ENCODE data around the gene MMP3.
"Not testable (repeated sequence)": the region's sequence is repeated elsewhere in the genome, so short reads cannot be mapped to it uniquely, and the experiment has no call there.

MMP3 gene

GRCh38 chr11:102879801-102880200, 36.4 kb upstream of the MMP3 start:
- no peaks in the 10 kb centered on the region for H3K27me3 ChIP-seq
- TF ChIP-seq, protein P1, sequence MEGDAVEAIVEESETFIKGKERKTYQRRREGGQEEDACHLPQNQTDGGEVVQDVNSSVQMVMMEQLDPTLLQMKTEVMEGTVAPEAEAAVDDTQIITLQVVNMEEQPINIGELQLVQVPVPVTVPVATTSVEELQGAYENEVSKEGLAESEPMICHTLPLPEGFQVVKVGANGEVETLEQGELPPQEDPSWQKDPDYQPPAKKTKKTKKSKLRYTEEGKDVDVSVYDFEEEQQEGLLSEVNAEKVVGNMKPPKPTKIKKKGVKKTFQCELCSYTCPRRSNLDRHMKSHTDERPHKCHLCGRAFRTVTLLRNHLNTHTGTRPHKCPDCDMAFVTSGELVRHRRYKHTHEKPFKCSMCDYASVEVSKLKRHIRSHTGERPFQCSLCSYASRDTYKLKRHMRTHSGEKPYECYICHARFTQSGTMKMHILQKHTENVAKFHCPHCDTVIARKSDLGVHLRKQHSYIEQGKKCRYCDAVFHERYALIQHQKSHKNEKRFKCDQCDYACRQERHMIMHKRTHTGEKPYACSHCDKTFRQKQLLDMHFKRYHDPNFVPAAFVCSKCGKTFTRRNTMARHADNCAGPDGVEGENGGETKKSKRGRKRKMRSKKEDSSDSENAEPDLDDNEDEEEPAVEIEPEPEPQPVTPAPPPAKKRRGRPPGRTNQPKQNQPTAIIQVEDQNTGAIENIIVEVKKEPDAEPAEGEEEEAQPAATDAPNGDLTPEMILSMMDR (IDR thresholded peaks at IDR 0.05): no peak
- no peak overlapping the region for H3K4me3 ChIP-seq (ENCODE audit: low read depth in 1 of 2, low read length in 1 of 2)
- no peak overlapping the region for H3K27ac ChIP-seq
- H3K4me1 ChIP-seq (ENCODE audit: control insufficient read depth in 1 of 2, insufficient read depth in 1 of 2, low read depth in 1 of 2, low read length in 1 of 2): no peaks in the 10 kb centered on the region
- H3K9me3 ChIP-seq: no peaks in the 10 kb centered on the region
- no peaks in the 10 kb centered on the region for H3K36me3 ChIP-seq

DNA sequence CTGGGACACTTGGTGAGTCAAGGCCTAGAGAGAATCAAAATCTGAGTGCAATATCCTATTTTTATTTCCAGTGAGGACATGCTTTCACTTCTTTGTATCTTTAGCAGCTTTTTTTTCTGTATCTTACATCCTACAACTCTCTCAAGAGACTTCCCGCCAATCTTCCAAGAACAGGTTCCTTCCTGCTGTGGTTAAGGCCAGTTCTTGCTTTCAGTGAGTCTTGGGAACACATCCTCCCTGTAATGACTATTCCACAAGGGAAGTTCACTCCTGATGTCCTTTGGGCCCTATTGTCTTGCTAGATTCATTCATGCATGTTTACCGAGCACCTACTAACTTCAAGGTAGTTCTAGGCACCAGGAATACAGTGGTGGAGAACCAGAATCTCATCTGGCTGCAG, 35.2 kb upstream of the MMP3 start:
- no peaks in the 10 kb centered on the region for H3K9me3 ChIP-seq
- H3K27me3 ChIP-seq: no peaks in the 10 kb centered on the region
- no peaks in the 10 kb centered on the region for H3K36me3 ChIP-seq
- H3K4me1 ChIP-seq (ENCODE audit: control insufficient read depth in 1 of 2, insufficient read depth in 1 of 2, low read depth in 1 of 2, low read length in 1 of 2): no peaks in the 10 kb centered on the region
- TF ChIP-seq, protein P1 (IDR thresholded peaks at IDR 0.05): no peak
- no peak overlapping the region for H3K27ac ChIP-seq
- H3K4me3 ChIP-seq (ENCODE audit: low read depth in 1 of 2, low read length in 1 of 2): no peak overlapping the region

DNA sequence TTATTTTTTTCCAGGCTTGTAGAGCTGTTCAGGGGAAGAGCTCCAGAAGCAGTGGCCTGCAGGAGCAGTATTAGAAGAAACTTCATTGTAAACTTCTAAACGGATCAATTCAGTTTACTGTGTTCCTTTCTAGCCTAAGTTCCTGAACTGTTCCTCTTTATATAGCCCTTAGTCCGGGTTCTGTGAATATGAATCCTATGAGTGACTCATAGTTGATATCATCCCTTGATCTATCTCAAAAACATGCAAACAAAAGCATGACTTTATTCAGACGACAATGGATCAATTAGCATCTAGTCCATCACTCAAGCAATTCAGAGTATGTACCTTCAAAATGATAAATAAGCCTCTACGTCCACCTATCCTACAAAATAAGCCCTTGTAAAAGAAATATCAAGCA, 31.4 kb upstream of the MMP3 start, which contains the start of gene MMP12:
Gene MMP12, minus strand, starts transcription at position 131 of the 400 bp plus-strand sequence. Its CDS starts 45 bp downstream, at position 86.
- H3K4me1 ChIP-seq (ENCODE audit: control insufficient read depth in 1 of 2, insufficient read depth in 1 of 2, low read depth in 1 of 2, low read length in 1 of 2): no peaks in the 10 kb centered on the region
- H3K9me3 ChIP-seq: no peaks in the 10 kb centered on the region
- TF ChIP-seq, protein P1 (IDR thresholded peaks at IDR 0.05): no peak
- H3K27ac ChIP-seq: no peak within 1 kb of the TSS
- no peaks in the 10 kb centered on the region for H3K27me3 ChIP-seq
- no peaks in the 10 kb centered on the region for H3K36me3 ChIP-seq
- H3K4me3 ChIP-seq (ENCODE audit: low read depth in 1 of 2, low read length in 1 of 2): no peak within 1 kb of the TSS

- H3K4me1 ChIP-seq (ENCODE audit: control insufficient read depth in 1 of 2, insufficient read depth in 1 of 2, low read depth in 1 of 2, low read length in 1 of 2); H3K27me3 ChIP-seq; H3K36me3 ChIP-seq; H3K4me3 ChIP-seq (ENCODE audit: low read depth in 1 of 2, low read length in 1 of 2); H3K9me3 ChIP-seq; H3K27ac ChIP-seq: not testable (repeated sequence)
Measured at GRCh38 chr11:102869354-102869964, 26.1 kb upstream of the MMP3 start.

- Histone ChIP-seq H3K4me1 (ENCODE audit: control insufficient read depth in 1 of 2, insufficient read depth in 1 of 2, low read depth in 1 of 2, low read length in 1 of 2) (no peaks in the 10 kb centered on the region), H3K9me3 (no peaks in the 10 kb centered on the region), H3K4me3 (ENCODE audit: low read depth in 1 of 2, low read length in 1 of 2) (no peak overlapping the region), H3K27ac (no peak overlapping the region), H3K27me3 (no peaks in the 10 kb centered on the region), H3K36me3 (no peaks in the 10 kb centered on the region)
- TF ChIP-seq, protein P1 (IDR thresholded peaks at IDR 0.05): no peak
Measured at GRCh38 chr11:102868339-102868738, 24.9 kb upstream of the MMP3 start.

DNA sequence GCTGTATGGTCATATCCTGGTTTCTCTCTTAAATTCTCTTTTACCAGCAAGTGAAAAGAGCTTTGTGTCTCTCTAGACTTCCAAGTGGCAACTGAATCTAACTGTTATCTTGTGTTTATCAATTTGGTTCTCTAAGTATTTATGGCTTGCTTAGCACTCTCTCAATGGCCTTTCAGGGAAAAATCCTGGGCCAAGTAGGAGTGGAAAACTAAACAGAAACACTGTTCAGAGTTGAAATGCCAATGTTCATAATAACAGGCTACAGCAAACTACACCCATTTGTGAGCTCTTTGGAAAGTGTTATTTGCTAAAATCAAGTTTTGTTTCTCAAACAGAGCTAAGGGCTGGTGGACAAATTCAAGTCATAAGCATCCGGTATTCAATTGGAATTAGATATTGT, 21.3 kb upstream of the MMP3 start:
- H3K4me1 ChIP-seq (ENCODE audit: control insufficient read depth in 1 of 2, insufficient read depth in 1 of 2, low read depth in 1 of 2, low read length in 1 of 2): no peaks in the 10 kb centered on the region
- no peak overlapping the region for H3K27ac ChIP-seq
- H3K9me3 ChIP-seq: no peaks in the 10 kb centered on the region
- TF ChIP-seq, protein P1 (IDR thresholded peaks at IDR 0.05): no peak
- H3K36me3 ChIP-seq: no peaks in the 10 kb centered on the region
- peaks cover 6% of the 10 kb centered on the region for H3K27me3 ChIP-seq
- H3K4me3 ChIP-seq (ENCODE audit: low read depth in 1 of 2, low read length in 1 of 2): no peak overlapping the region
